Gastroesophageal sphincter (tissue), 4 donors: Measurements from ENCODE around the gene UGCG. TPM values are rescaled to one million over a fixed set of nuclear protein-coding genes. Genes with fewer than 3 reads are reported as not detected.
"Not testable (repeated sequence)": the region's sequence is repeated elsewhere in the genome, so short reads cannot be mapped to it uniquely, and the experiment has no call there.

Experiments
- ATAC-seq: fragments of 150-250 bp; one replicate; pipeline ENCODE4 v1.9.1; 2016; ENCODE audit warnings: mild to moderate bottlenecking, moderate library complexity
- H3K27ac ChIP-seq, 4 donors: fragments of 200-600 bp; sonication (generic) in 3 of 4; 1 replicate in 3 of 4; 2 replicates in 1 of 4; pipeline ENCODE4 v1.5.1; 2016 to 2019
- H3K27me3 ChIP-seq: fragments of 200-600 bp; sonication (generic); one replicate; pipeline ENCODE4 v1.5.1; 2019
- H3K36me3 ChIP-seq, 2 donors: fragments of 200-600 bp; sonication (generic); one replicate each; pipeline ENCODE4 v1.5.1; 2019; ENCODE audit warnings: control low read depth in 1 of 2
- H3K4me1 ChIP-seq, 3 donors: fragments of 200-600 bp; sonication (generic); 1 replicate in 2 of 3; 2 replicates in 1 of 3; pipeline ENCODE4 v1.5.1; 2016 to 2019; ENCODE audit warnings: control low read depth in 2 of 3
- H3K4me3 ChIP-seq, 2 donors: fragments of 200-600 bp; sonication (generic); one replicate each; pipeline ENCODE4 v1.5.1; 2019; ENCODE audit warnings: mild to moderate bottlenecking in 1 of 2, moderate library complexity in 1 of 2
- H3K9me3 ChIP-seq, 3 donors: fragments of 200-600 bp; sonication (generic); one replicate each; pipeline ENCODE4 v1.5.1; 2017 to 2019; ENCODE audit warnings: control low read depth in 2 of 3
- CTCF ChIP-seq, 4 experiments: fragments of 200-600 bp in 2 of 4; fragments of 450-650 bp in 2 of 4; sonication (generic) in 1 of 4; IDR thresholded peaks; one replicate each; pipeline ENCODE4 v1.5.1; 2017 to 2019; ENCODE audit warnings: antibody characterized with exemption in 4 of 4, mild to moderate bottlenecking in 2 of 4, moderate library complexity in 2 of 4
- EP300 ChIP-seq: sonication (generic); formaldehyde crosslinking; IDR thresholded peaks from one replicate; pipeline ENCODE4 v1.6.1; 2017; ENCODE audit warnings: antibody characterized with exemption, mild to moderate bottlenecking
- POLR2A ChIP-seq, 2 donors: fragments of 450-650 bp; IDR thresholded peaks; one replicate each; pipeline ENCODE4 v1.6.1; 2017; ENCODE audit warnings: antibody characterized with exemption in 2 of 2, mild to moderate bottlenecking in 2 of 2, moderate library complexity in 1 of 2
- POLR2AphosphoS5 ChIP-seq: sonication (generic); formaldehyde crosslinking; IDR thresholded peaks from one replicate; pipeline ENCODE4 v1.6.1; 2017; ENCODE audit warnings: antibody characterized with exemption
- WGBS, 2 donors: methylation state at CpG; one replicate each; pipeline ENCODE4 v1.1.5; 2018; ENCODE audit warnings: low coverage in 1 of 2; 5-methylcytosine and 5-hydroxymethylcytosine counted together
- total RNA-seq, 4 donors: library from RNA; depleted of rRNA; stranded (reverse); fragments of >200 nt; gene quantifications; one replicate each; pipeline ENCODE4 v1.1.0, GENCODE V29; 2016

Gene UGCG
- total RNA-seq, 4 donors from 2014 or later, result 30.0 to 52.6 (median 43.2) TPM

- ATAC-seq, result no peak
Observed at GRCh38 chr9:111876179-111876578, 20.4 kb upstream of the UGCG start.

GRCh38 chr9:111877420-111877819, 19.2 kb upstream of the UGCG start:
- Histone ChIP-seq H3K27me3 (no peaks in the 10 kb centered on the region), H3K36me3 (no peaks in the 10 kb centered on the region), H3K4me3 (no peak overlapping the region), H3K27ac (no peak overlapping the region), H3K4me1 (no peaks in the 10 kb centered on the region), H3K9me3 (no peaks in the 10 kb centered on the region)
- no peak for ATAC-seq
- WGBS, 2 donors, result 83 to 100% methylated on average over 2 of the region's 2 CpGs
- TF ChIP-seq POLR2A (IDR thresholded peaks at IDR 0.05) (no peak), POLR2AphosphoS5 (no peak), EP300 (no peak), CTCF (IDR thresholded peaks at IDR 0.05) (no peak)

More at GRCh38 chr9:111876179-111876578, 20.4 kb upstream of the UGCG start:
- no peak overlapping the region for H3K27ac ChIP-seq
- H3K9me3 ChIP-seq, result no peaks in the 10 kb centered on the region
- H3K4me1 ChIP-seq, result no peaks in the 10 kb centered on the region
- WGBS, 2 donors, result 98 to 99% methylated on average over 5 of the region's 5 CpGs
- H3K36me3 ChIP-seq, result no peaks in the 10 kb centered on the region
- H3K27me3 ChIP-seq, result no peaks in the 10 kb centered on the region
- no peak for TF ChIP-seq POLR2AphosphoS5
- no peak overlapping the region for H3K4me3 ChIP-seq

DNA sequence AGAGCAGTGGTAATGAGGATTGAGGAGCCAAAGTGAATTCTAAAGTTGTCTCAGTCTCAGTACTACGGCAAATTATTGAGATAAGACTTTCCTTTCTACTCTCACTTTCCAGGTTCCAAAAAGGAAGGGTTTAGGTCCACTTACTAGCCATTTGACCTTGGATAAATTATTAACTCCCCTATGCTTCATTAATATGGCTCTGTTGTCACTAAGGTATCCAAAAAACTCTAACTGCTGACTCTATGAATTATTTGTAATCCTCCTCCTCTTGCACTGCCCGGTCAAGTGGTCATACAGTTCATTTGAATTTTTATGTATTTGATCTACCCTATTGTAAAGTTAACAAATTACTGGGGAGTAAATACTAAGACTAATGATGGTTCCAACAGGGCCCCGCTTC, 17.7 kb upstream of the UGCG start:
- Histone ChIP-seq H3K9me3 (no peaks in the 10 kb centered on the region), H3K4me3 (no peak overlapping the region), H3K27ac (no peak overlapping the region), H3K27me3 (no peaks in the 10 kb centered on the region), H3K36me3 (no peaks in the 10 kb centered on the region), H3K4me1 (no peaks in the 10 kb centered on the region)
- ATAC-seq, result no peak
- TF ChIP-seq CTCF (IDR thresholded peaks at IDR 0.05) (no peak), POLR2A (IDR thresholded peaks at IDR 0.05) (no peak), POLR2AphosphoS5 (no peak), EP300 (no peak)
- 90 to 100% methylated on average over 1 to 3 of the region's 3 CpGs for WGBS, 2 donors

- Histone ChIP-seq H3K9me3 (no peaks in the 10 kb centered on the region), H3K4me1 (no peaks in the 10 kb centered on the region), H3K4me3 (no peak overlapping the region), H3K27ac (no peak overlapping the region), H3K36me3 (no peaks in the 10 kb centered on the region), H3K27me3 (no peaks in the 10 kb centered on the region)
- TF ChIP-seq POLR2AphosphoS5, result no peak
- no peak for TF ChIP-seq CTCF (IDR thresholded peaks at IDR 0.05)
- TF ChIP-seq EP300, result no peak
- no peak for TF ChIP-seq POLR2A (IDR thresholded peaks at IDR 0.05)
- no peak for ATAC-seq
- WGBS, 2 donors, result 92% methylated on average over 8 to 17 of the region's 19 CpGs
Observed at GRCh38 chr9:111886983-111887718, 9.5 kb upstream of the UGCG start.

DNA sequence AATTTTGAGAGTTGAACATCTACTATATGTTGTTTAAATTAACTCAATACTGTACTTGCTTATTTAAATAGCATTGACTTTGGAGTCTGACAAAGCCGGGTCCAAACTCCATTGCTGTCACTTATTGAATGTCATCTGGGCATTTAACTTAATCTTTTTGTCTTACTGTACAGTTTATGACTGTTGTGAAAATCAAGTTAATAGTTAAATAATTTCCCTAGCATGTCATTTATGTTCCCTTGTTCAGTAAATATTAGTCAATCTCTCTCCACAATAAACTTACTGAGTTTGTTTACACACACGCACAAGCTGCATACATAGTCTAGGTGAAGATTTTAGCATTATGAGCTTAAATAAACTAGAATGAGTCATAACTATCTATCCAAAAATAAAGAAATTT, 6.3 kb upstream of the UGCG start:
- WGBS, 2 donors, result 88 to 94% methylated on average over 2 of the region's 2 CpGs
- Histone ChIP-seq H3K27me3 (no peaks in the 10 kb centered on the region), H3K4me3 (no peak overlapping the region), H3K4me1 (peaks cover 0 to 2% (median 0%) of the 10 kb centered on the region in 3 donors), H3K27ac (no peak overlapping the region), H3K9me3 (no peaks in the 10 kb centered on the region), H3K36me3 (no peaks in the 10 kb centered on the region)
- TF ChIP-seq POLR2AphosphoS5 (no peak), CTCF (IDR thresholded peaks at IDR 0.05) (no peak), EP300 (no peak), POLR2A (IDR thresholded peaks at IDR 0.05) (no peak)
- ATAC-seq, result no peak

- not testable (repeated sequence) for H3K4me3 ChIP-seq, H3K27me3 ChIP-seq, H3K36me3 ChIP-seq, H3K9me3 ChIP-seq, ATAC-seq, H3K27ac ChIP-seq, H3K4me1 ChIP-seq
- WGBS, 2 donors, result 90 to 100% methylated on average over 1 to 2 of the region's 3 CpGs
Observed at GRCh38 chr9:111890867-111891266, 5.7 kb upstream of the UGCG start.
